K562 (cell line): ENCODE measurements around the gene STAU1. TPM values are rescaled to one million over a fixed set of nuclear protein-coding genes. Genes with fewer than 3 reads are reported as not detected.

ENCODE experiments used
- E4F1 ChIP-seq: fragments of 250-450 bp; sonication (Bioruptor Pico); IDR thresholded peaks from 2 replicates; pipeline ENCODE4 v1.5.0; 2021; ENCODE audit warnings: mild to moderate bottlenecking, borderline replicate concordance
- EZH2 ChIP-seq: IDR thresholded peaks from 2 replicates; pipeline ENCODE4 v1.6.1; 2012; ENCODE audit warnings: low read depth, mild to moderate bottlenecking, inconsistent platforms, low read length, borderline replicate concordance
- FOXA3 ChIP-seq, 2 experiments: fragments of 450-650 bp in 1 of 2; sonication (generic) in 1 of 2; formaldehyde crosslinking; IDR thresholded peaks in 1 of 2; conservative IDR thresholded peaks in 1 of 2; 2 replicates each; pipeline versions ENCODE4 v1.4.0 to v1.8.0; 2020 to 2022; ENCODE audit warnings: mild to moderate bottlenecking in 2 of 2, missing genetic modification reagents in 1 of 2
- KAT2B ChIP-seq: IDR thresholded peaks from one replicate; pipeline ENCODE4 v1.6.1; 2012; ENCODE audit warnings: low read depth, mild to moderate bottlenecking, control low read depth, inconsistent platforms, low read length, moderate library complexity
- MAFG ChIP-seq: fragments of 450-650 bp; conservative IDR thresholded peaks from 2 replicates; pipeline ENCODE4 v1.6.1; 2016; ENCODE audit warnings: missing genetic modification characterization, missing compliant biosample characterization
- NFE2 ChIP-seq: IDR thresholded peaks from 2 replicates; pipeline ENCODE4 v1.6.1; 2014; ENCODE audit warnings: antibody characterized with exemption, low read depth
- NFIC ChIP-seq: fragments of 450-650 bp; IDR thresholded peaks from 2 replicates; pipeline ENCODE4 v1.6.1; 2017; ENCODE audit warnings: mild to moderate bottlenecking, inconsistent platforms
- RBM15 ChIP-seq: fragments of 200-400 bp; formaldehyde crosslinking; IDR thresholded peaks from 2 replicates; pipeline ENCODE4 v1.6.1; 2018; ENCODE audit warnings: mild to moderate bottlenecking, low read length, moderate library complexity; ENCODE audit not compliant: insufficient read depth
- TCF3 ChIP-seq: sonication (generic); formaldehyde crosslinking; IDR thresholded peaks from 2 replicates; pipeline ENCODE4 v1.4.0; 2020; ENCODE audit warnings: mild to moderate bottlenecking, missing genetic modification reagents
- WHSC1 ChIP-seq: IDR thresholded peaks from one replicate; pipeline ENCODE4 v1.6.1; 2012; ENCODE audit warnings: low read length, control low read depth, inconsistent platforms
- ZKSCAN3 ChIP-seq: fragments of 250-450 bp; sonication (Bioruptor Pico); IDR thresholded peaks from 2 replicates; pipeline ENCODE4 v1.4.0; 2020
- polyA plus RNA-seq, 8 experiments: library from polyadenylated mRNA; depleted of rRNA in 4 of 8; stranded (reverse) in 5 of 8; unstranded in 3 of 8; fragments of >200 nt; fragmentation: Nextera tagmentation in 2 of 8; fragmentation: Illumina TruSeq in 1 of 8; extraction: Ambion mirVana in 2 of 8; extraction: Trizol in 1 of 8; gene quantifications; 2 replicates each; pipeline versions ENCODE4 v1.2.1 to v1.2.3, GENCODE V29; 2011 to 2014; ENCODE audit warnings: inconsistent platforms in 1 of 8, missing spikeins in 1 of 8
- total RNA-seq, 7 experiments: library from RNA; depleted of rRNA in 6 of 7; stranded (reverse); fragments of >200 nt in 6 of 7; fragmentation: Illumina TruSeq in 2 of 7; extraction: Trizol in 2 of 7; gene quantifications; 2 replicates each; pipeline versions ENCODE4 v1.2.1 to v1.2.3, GENCODE V29; 2011 to 2021; ENCODE audit warnings: low replicate concordance in 1 of 7
- TF ChIP-seq, protein P1 (sequence below): fragments of 250-450 bp; sonication (Bioruptor Pico); IDR thresholded peaks from 2 replicates; pipeline ENCODE4 v1.5.0; 2022; ENCODE audit warnings: mild to moderate bottlenecking
- TF ChIP-seq, protein P2 (sequence below), 2 experiments: fragments of 450-650 bp; IDR thresholded peaks; 2 replicates each; pipeline ENCODE4 v1.6.1; 2018; ENCODE audit warnings: mild to moderate bottlenecking in 2 of 2, low read depth in 1 of 2; ENCODE audit not compliant: partially characterized antibody in 2 of 2

STAU1 gene
- total and polyA plus RNA-seq, 9 of the 15 experiments (the other 6 are each of a cell fraction or from before 2014, with no cell fraction given): 18.0 to 106 (median 50.6) TPM

GRCh38 chr20:49115564-49115963, 72.6 kb downstream of the STAU1 start (continued):
- TF ChIP-seq, protein P1, sequence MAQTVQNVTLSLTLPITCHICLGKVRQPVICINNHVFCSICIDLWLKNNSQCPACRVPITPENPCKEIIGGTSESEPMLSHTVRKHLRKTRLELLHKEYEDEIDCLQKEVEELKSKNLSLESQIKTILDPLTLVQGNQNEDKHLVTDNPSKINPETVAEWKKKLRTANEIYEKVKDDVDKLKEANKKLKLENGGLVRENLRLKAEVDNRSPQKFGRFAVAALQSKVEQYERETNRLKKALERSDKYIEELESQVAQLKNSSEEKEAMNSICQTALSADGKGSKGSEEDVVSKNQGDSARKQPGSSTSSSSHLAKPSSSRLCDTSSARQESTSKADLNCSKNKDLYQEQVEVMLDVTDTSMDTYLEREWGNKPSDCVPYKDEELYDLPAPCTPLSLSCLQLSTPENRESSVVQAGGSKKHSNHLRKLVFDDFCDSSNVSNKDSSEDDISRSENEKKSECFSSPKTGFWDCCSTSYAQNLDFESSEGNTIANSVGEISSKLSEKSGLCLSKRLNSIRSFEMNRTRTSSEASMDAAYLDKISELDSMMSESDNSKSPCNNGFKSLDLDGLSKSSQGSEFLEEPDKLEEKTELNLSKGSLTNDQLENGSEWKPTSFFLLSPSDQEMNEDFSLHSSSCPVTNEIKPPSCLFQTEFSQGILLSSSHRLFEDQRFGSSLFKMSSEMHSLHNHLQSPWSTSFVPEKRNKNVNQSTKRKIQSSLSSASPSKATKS (CRISPR knock-in tag): no peak
- TF ChIP-seq MAFG (tag) (peak; percentile 81), FOXA3 (CRISPR knock-in tag; conservative IDR thresholded peaks at IDR 0.05 in 1 of 2, IDR thresholded peaks at IDR 0.05 in 1 of 2) (no peak), NFIC (no peak), NFE2 (no peak), KAT2B (no peak), RBM15 (no peak), WHSC1 (no peak), TCF3 (CRISPR knock-in tag) (no peak), E4F1 (CRISPR knock-in tag) (no peak), EZH2 (no peak), ZKSCAN3 (no peak)
- TF ChIP-seq, protein P2, sequence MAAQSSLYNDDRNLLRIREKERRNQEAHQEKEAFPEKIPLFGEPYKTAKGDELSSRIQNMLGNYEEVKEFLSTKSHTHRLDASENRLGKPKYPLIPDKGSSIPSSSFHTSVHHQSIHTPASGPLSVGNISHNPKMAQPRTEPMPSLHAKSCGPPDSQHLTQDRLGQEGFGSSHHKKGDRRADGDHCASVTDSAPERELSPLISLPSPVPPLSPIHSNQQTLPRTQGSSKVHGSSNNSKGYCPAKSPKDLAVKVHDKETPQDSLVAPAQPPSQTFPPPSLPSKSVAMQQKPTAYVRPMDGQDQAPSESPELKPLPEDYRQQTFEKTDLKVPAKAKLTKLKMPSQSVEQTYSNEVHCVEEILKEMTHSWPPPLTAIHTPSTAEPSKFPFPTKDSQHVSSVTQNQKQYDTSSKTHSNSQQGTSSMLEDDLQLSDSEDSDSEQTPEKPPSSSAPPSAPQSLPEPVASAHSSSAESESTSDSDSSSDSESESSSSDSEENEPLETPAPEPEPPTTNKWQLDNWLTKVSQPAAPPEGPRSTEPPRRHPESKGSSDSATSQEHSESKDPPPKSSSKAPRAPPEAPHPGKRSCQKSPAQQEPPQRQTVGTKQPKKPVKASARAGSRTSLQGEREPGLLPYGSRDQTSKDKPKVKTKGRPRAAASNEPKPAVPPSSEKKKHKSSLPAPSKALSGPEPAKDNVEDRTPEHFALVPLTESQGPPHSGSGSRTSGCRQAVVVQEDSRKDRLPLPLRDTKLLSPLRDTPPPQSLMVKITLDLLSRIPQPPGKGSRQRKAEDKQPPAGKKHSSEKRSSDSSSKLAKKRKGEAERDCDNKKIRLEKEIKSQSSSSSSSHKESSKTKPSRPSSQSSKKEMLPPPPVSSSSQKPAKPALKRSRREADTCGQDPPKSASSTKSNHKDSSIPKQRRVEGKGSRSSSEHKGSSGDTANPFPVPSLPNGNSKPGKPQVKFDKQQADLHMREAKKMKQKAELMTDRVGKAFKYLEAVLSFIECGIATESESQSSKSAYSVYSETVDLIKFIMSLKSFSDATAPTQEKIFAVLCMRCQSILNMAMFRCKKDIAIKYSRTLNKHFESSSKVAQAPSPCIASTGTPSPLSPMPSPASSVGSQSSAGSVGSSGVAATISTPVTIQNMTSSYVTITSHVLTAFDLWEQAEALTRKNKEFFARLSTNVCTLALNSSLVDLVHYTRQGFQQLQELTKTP (IDR thresholded peaks at IDR 0.05; ENCODE audit: low read depth in 1 of 2, partially characterized antibody in 2 of 2): no peak
